Activated T-cell treated with anti-CD3 and anti-CD28 coated beads, Interleukin-2, amount 50 U/mL, for 1 hour (primary cell): ENCODE data around the gene KCNK18.
"Not testable (repeated sequence)": the region's sequence is repeated elsewhere in the genome, so short reads cannot be mapped to it uniquely, and the experiment has no call there.

Source experiments
- DNase-seq: peaks from one replicate; pipeline ENCODE4 v3.0.0-alpha.2; 2020

Gene KCNK18

GRCh38 chr10:117222976-117223692 lies 25.8 kb downstream of the KCNK18 start:
- DNase-seq = no peak

GRCh38 chr10:117223693-117224430 lies 26.6 kb downstream of the KCNK18 start:
- no peak for DNase-seq

- no peak for DNase-seq
Measured at GRCh38 chr10:117224881-117225280, 27.6 kb downstream of the KCNK18 start.

GRCh38 chr10:117226813-117227451 lies 29.6 kb downstream of the KCNK18 start:
- DNase-seq = no peak

- DNase-seq = no peak
Measured at GRCh38 chr10:117228210-117228609, 30.9 kb downstream of the KCNK18 start.

- DNase-seq = not testable (repeated sequence)
Measured at GRCh38 chr10:117230107-117230506, 32.8 kb downstream of the KCNK18 start.

- DNase-seq = no peak
Measured at GRCh38 chr10:117237401-117237991, 40.2 kb downstream of the KCNK18 start.

GRCh38 chr10:117239051-117239450 lies 41.8 kb downstream of the KCNK18 start:
- DNase-seq = no peak

GRCh38 chr10:117239721-117240620 lies 42.7 kb downstream of the KCNK18 start:
- DNase-seq = no peak

GRCh38 chr10:117240621-117241529 lies 43.6 kb downstream of the KCNK18 start, which contains the start of gene SLC18A2:
Gene SLC18A2 (plus strand): TSS chr10:117241114. CDS start chr10:117241694, 580 bp downstream.
- no peak for DNase-seq

GRCh38 chr10:117241541-117242462 lies 44.5 kb downstream of the KCNK18 start:
- no peak for DNase-seq

GRCh38 chr10:117242463-117242832 lies 45.2 kb downstream of the KCNK18 start:
- no peak for DNase-seq

GRCh38 chr10:117246997-117247671 lies 49.8 kb downstream of the KCNK18 start:
- DNase-seq = no peak

- DNase-seq = no peak
Measured at GRCh38 chr10:117248750-117249465, 51.6 kb downstream of the KCNK18 start.

- no peak for DNase-seq
Measured at GRCh38 chr10:117249493-117250093, 52.3 kb downstream of the KCNK18 start.

GRCh38 chr10:117250411-117250810 lies 53.1 kb downstream of the KCNK18 start:
- no peak for DNase-seq

- no peak for DNase-seq
Measured at GRCh38 chr10:117253908-117254307, 56.6 kb downstream of the KCNK18 start.

- DNase-seq = no peak
Measured at GRCh38 chr10:117254338-117254737, 57.0 kb downstream of the KCNK18 start.
